GM12873 (cell line): Measurements from ENCODE around the gene PBX2.

Source experiments
- CTCF ChIP-seq: IDR thresholded peaks from 2 replicates; pipeline ENCODE4 v1.5.1; 2012; ENCODE audit warnings: low read depth, mild to moderate bottlenecking, moderate library complexity, low read length, control low read depth; ENCODE audit not compliant: insufficient read depth; ENCODE audit errors: missing control alignments

PBX2 gene

DNA sequence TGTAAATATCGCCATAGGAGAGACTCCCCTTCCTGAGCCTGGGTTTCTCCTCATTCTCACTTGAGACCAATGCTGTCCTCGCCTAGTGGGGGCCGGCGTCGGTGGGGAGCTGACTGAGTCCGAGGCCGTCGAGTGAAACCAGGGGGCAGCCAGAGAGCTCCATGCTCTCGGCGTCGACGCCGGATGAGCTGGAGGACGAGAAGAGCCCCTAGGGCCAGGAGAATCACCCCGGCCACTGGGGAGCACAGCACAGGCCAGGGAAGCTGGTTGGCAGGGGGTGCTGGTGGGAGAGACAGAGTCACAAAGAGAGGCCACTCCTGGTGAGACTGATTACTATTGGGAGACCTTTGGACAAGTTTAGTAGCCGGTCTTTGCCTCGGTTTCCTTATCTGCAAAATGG lies 8.9 kb upstream of the PBX2 start:
- TF ChIP-seq CTCF, result no peak

DNA sequence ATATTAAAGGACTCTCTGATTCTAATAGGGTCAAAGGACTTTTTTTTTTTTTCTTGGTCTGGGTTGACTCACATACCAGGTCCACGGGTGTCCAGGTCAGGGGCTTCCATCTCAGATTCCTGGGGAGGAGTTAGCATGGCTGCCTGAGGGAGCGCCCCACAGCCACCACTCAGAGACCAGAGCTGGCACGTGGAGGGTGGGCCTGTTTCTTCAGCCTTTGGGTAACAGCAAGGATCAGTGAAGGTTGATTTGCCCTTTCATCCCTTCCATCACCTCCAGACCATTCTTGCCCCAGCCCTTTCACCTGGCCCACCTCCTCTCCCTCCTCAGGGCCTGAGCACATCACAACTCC lies 8.3 kb upstream of the PBX2 start:
- TF ChIP-seq CTCF, result no peak

DNA sequence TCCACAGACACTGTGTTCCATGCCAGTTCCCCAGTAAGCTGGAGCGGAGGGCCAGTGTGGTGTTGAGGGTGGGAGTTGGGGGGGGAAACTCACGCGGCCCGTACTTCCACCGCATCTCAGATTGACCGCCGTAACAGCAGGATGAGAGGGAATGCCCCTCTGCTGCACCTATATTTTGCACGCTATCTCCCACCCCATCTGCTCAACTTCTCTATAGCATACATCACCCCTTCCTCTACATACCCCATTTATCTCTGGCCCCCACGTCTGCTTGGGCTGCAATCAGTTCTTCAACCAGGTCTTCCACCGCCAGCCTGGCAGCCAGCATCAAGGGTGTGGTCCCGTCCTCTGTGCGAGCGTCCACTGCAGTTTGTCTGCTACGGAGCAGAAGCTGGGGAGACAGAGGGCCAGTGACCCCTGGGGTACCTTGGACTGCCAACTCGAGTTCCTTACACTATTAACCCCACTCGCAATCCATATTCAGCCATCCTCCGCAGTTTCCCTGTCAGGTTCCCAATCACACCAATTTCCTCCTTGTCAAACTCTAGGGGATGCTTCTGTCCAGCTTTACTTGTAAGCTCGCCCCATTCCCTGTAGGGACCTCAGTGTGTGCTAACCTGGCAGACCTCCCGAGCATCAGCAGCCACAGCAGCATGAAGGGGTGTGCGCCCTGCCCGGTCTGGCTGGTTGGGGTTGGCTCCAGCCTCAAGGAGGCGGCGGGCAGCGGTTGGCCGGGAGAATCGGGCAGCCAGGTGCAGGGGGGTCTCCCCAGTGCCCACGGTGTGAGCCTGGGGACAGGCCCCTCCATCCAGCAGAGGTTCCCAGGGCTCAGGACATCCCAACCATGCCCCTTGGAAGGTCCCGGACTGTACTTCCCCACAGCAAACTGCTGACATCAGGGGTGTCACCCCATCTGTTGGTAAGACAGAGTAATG lies 6.9 kb upstream of the PBX2 start:
- TF ChIP-seq CTCF, result peak; percentile 28

DNA sequence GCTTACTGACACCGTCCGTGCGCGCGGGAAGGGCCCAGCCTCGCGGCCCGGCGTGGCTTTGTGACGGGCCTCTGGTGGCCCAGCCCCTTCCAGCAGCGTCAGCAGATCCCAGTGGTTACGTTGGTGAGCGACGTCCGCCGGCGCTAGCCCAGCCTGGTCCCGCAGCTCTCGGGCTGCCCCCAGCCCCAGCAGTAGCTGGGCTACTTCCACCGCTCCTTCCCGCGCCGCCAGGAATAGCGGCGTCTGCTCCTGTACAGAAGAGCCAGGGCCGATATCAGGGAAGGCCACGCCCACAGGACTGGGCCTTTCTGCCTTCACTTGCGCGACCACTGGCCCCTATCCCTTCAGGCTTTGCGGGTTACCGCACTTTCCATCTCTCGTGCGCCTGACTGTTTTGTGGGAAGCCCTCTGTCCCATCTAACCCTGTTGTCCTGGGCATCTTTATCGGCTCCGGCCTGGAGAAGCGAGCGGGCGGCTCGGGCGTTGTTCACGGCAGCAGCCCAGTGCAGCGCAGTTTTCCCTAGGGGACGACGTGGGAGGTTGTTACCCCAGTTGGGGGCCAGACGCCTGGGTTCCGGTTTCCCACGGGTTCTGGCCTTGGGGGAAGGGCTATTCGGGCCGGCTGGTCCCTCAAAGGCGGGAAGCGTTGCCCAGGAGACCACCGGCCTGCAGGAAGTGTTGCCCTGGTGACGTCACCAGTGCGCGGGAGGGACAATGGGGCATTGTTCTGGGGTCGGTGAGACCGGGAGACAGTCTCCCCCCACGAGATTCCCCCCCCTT lies 6.1 kb upstream of the PBX2 start:
- TF ChIP-seq CTCF, result no peak

DNA sequence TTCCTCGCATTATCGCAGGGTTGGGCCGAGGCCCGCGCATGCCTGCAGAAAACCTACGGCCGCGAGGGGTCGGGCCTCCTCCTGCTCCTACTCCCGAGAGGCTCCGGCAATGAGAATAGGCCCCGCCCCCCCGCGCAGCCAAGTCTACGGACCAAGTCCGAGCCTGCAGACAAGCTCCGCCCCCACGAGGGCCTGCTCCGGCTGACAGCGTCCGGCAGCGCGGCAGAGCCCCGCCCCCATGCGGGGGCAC lies 5.6 kb upstream of the PBX2 start:
- TF ChIP-seq CTCF, result peak; percentile 38

DNA sequence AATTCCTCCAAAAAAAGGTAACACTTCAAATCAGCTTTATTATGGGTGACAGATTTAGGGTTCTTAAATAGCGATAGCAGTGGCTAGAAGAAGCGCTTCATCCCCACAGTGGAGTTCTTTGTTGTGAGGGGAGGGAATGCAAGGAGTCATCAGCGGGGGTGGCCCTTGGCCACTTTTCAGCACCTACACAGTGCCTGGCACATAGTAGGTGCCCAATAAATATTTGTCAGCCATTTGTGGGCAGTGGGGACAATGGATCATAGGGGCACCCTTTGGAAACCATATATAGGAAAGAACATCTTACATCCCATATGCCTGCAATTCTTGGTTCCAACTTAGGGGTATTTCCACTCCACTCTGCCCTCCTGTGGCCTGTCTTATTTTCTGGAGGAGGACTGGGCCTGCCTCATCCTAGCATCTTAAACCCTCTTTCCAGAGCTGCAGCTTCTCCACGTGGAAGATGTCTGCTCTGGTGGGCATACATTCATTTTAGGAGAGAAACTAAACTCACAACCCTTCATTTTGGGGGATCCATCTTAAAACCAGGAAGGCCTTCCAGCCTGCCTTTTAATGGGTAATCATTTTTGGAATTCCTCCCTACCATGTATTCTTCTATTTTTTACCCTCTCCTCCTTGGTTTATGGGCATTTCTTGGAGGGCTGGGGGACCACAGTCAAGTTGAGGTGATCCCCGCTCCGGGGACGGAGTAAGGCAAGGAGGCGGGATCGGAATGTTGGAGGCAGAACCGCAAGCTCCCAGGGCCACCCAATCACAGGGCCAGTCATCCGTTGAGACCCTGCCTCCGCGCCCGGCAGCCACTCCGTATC lies 5.0 kb upstream of the PBX2 start:
- peak; percentile 62 for TF ChIP-seq CTCF

- no peak for TF ChIP-seq CTCF
Measured at GRCh38 chr6:32194388-32194787, 4.4 kb upstream of the PBX2 start.
